ENCODE measurements around the gene BATF2. TPM values are rescaled to one million over a fixed set of nuclear protein-coding genes. Genes with fewer than 3 reads are reported as not detected.

BATF2 gene
- total and polyA plus RNA-seq, 2 donors (not counting 3 experiments of a cell fraction or from before 2014, with no cell fraction given): 0.75 TPM

- intact Hi-C loops (cut with micrococcal nuclease): no loop called here
- Histone ChIP-seq H3K4me2 (ENCODE audit: insufficient read depth, low read length) (no peak overlapping the region), H3K9me3 (replicated peaks; ENCODE audit: control insufficient read depth, insufficient read depth, low read length) (no peaks in the 10 kb centered on the region), H3K36me3 (ENCODE audit: control insufficient read depth in 2 of 2, extremely low read depth in 1 of 2, insufficient read depth in 2 of 2, low read length in 2 of 2) (no peaks in the 10 kb centered on the region), H3K9me1 (replicated peaks; ENCODE audit: control insufficient read depth, extremely low read depth, insufficient read depth, low read length) (no peaks in the 10 kb centered on the region), H3K4me3 (replicated peaks in 1 of 3; ENCODE audit: insufficient read depth in 1 of 3, low read depth in 1 of 3, low read length in 3 of 3) (no peak overlapping the region), H3K27ac (ENCODE audit: insufficient read depth, low read depth, low read length) (no peak overlapping the region), H4K20me1 (replicated peaks; ENCODE audit: control insufficient read depth, extremely low read depth, insufficient read depth, low read length) (no peaks in the 10 kb centered on the region), H3K79me2 (ENCODE audit: control insufficient read depth, insufficient read depth, low read length) (no peaks in the 10 kb centered on the region), H3K9ac (replicated peaks; ENCODE audit: extremely low read depth, insufficient read depth, low read length) (no peak overlapping the region), H3K27me3 (ENCODE audit: control insufficient read depth in 2 of 2, insufficient read depth in 2 of 2, low read length in 2 of 2) (peaks cover 0 to 2% of the 10 kb centered on the region in 2 experiments), H3K4me1 (ENCODE audit: control insufficient read depth, extremely low read depth, insufficient read depth, low read length) (peaks cover 15% of the 10 kb centered on the region), H2AFZ (ENCODE audit: low read depth, low read length) (no peak overlapping the region)
- DNase-seq (ENCODE audit: low read depth, low spot score) (no peak), FAIRE-seq (no peak)
- ChIA-PET POLR2A (no interaction called here), CTCF (no interaction called here)
- dilution Hi-C loops (cut with MboI; ENCODE audit: extremely low pct_ligation_motif_present, low sequenced_read_pairs): no loop called here
- no TSS peak for BruUV-seq (replicated peaks)
- TF ChIP-seq POLR2AphosphoS5 (IDR thresholded peaks at IDR 0.05; ENCODE audit: insufficient read depth, low read depth, low read length) (no peak), CTCF (IDR thresholded peaks at IDR 0.05; ENCODE audit: extremely low read depth in 1 of 2, insufficient read depth in 1 of 2, low read depth in 1 of 2, low read length in 2 of 2) (no peak), MAX (IDR thresholded peaks at IDR 0.05; ENCODE audit: insufficient read depth, insufficient read length) (no peak), JUN (IDR thresholded peaks at IDR 0.05; ENCODE audit: borderline replicate concordance, insufficient read depth, insufficient read length, low read depth) (no peak), GATA2 (IDR thresholded peaks at IDR 0.05; ENCODE audit: insufficient read depth, insufficient read length, low read depth, low read length) (no peak), POLR2A (IDR thresholded peaks at IDR 0.05; ENCODE audit: low read depth, low read length) (no peak)
Measured at GRCh38 chr11:64967375-64967774, 29.4 kb downstream of the BATF2 start.
